ENCODE data around the gene ABHD16A. TPM values are rescaled to one million over a fixed set of nuclear protein-coding genes. Genes with fewer than 3 reads are reported as not detected.

ABHD16A gene
- total RNA-seq, 1 donor = 23.5 TPM

DNA sequence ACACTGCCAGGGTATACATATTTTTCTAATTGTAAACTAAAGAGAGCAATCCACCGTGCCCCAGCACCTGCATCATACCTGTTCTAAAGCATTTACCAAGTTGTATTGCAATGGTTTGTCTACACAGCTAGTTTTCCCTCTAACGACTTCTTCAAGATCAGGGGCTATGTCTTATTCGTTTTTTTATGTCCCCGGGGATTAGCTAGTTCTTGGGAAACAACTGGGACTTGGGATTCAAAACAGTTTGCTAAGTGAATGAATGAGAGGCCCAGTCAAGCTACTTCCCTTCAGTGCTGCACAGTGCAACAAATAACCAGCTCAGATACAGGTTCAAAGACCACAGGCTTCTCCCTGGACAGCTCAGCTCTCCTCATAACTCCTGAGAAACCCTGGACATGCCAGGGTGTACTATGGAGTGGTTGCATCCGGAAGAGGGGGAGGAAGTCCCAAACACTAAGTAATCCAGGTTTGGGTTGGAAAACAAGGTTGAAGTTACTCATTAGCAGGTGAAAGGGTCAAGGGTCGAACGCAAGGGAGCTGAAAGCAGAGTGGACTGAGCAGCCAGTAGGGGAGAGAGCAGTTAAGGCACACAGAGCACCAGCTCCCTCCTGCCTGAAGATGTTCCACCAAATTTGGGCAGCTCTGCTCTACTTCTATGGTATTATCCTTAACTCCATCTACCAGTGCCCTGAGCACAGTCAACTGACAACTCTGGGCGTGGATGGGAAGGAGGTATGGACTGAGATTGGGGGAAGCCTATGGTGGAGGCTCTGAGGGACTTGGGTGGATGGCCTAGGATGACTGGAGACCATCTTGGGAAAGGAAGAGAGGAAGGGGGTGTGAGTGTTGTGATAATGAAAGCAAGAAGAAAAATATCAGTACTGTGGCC, 47.5 kb downstream of the ABHD16A start, which contains the start of gene APOM:
APOM (plus strand) TSS at position 546 of the 889 bp plus-strand sequence; CDS start at position 619, 73 bp downstream.
- DNase-seq (ENCODE audit: low read depth) = no peak
- TF ChIP-seq, protein P1, sequence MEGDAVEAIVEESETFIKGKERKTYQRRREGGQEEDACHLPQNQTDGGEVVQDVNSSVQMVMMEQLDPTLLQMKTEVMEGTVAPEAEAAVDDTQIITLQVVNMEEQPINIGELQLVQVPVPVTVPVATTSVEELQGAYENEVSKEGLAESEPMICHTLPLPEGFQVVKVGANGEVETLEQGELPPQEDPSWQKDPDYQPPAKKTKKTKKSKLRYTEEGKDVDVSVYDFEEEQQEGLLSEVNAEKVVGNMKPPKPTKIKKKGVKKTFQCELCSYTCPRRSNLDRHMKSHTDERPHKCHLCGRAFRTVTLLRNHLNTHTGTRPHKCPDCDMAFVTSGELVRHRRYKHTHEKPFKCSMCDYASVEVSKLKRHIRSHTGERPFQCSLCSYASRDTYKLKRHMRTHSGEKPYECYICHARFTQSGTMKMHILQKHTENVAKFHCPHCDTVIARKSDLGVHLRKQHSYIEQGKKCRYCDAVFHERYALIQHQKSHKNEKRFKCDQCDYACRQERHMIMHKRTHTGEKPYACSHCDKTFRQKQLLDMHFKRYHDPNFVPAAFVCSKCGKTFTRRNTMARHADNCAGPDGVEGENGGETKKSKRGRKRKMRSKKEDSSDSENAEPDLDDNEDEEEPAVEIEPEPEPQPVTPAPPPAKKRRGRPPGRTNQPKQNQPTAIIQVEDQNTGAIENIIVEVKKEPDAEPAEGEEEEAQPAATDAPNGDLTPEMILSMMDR (IDR thresholded peaks at IDR 0.05; ENCODE audit: insufficient read depth, low read length) = no peak
- H3K4me3 ChIP-seq (ENCODE audit: low read depth, low read length) = no peak within 1 kb of the TSS

DNA sequence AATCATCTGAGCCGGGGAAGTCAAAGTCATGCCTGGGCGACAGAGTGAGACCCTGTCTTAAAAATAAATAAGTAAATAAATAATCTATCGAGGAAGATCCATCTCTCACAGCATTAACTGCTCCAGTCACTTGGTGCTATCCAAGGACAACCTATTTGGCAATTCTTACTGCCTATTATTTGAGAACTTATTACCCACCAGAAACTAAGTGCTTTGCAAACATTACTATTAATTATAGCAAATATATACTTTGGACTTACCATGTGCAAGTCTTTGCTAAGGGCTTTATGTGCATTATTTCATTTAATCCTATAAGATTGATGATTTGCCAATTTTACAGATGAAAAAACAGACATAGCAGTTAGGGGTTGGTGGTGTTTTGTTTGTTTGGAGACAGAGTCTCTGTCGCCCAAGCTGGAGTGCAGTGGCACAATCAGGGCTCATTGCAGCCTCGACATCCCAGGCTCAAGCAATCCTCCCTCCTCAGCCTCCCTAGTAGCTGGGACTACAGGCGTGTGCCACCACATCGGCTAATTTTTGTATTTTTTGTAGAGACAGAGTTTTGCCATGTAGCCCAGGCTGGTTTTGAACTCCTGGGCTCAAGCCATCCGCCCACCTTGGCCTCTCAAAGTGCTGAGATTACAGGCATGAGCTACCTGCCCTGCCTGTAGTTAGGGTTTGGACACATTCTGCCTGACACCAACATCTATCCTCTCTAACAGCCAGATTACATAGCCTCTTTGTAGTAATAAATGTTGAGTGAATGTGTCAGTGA, 48.4 kb downstream of the ABHD16A start:
- DNase-seq (ENCODE audit: low read depth) = no peak
- TF ChIP-seq, protein P1 (IDR thresholded peaks at IDR 0.05; ENCODE audit: insufficient read depth, low read length) = no peak
- no peak overlapping the region for H3K4me3 ChIP-seq (ENCODE audit: low read depth, low read length)

DNA sequence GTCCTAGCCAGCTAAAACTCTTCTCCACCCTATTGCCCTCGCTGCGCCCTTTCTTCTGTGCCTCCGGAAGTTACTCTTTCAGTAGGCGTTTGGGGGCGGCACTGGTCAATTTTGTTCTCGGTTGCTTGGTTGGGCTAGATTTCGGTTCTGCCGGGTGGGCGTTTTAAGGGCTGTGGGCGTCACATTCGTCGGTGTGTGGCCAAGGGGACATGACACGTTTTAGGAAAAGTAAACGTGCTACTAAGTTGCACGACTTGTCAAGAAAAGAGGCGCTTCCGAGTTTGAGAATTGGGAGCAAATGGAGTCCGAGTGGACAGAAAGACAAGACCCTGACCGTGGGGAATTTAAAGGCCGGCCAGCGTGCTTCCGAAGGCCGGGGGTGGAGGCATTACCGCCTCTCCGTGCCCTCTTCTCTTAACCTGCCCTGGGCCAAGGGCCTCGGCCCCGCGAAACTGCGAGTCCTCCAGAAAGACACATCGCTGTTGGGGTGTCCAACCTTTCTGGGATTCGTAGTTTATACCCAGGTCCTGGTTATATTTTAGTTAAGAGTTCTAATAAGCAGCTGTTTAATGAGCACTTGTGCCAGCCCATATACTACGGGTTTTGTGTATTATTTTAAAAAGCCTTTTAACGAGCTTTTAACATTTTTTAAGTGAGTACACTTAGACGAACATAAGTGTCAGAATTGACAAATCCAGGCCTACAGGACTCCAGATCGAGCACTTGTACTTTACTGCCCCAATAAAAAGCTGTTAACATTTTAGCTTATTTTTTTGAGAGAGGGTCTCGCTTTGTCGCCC, 50.0 kb downstream of the ABHD16A start:
- TF ChIP-seq, protein P1 (IDR thresholded peaks at IDR 0.05; ENCODE audit: insufficient read depth, low read length) = peak; percentile 9
- no peak for DNase-seq (ENCODE audit: low read depth)
- H3K4me3 ChIP-seq (ENCODE audit: low read depth, low read length) = peak overlapping the region; percentile 90

DNA sequence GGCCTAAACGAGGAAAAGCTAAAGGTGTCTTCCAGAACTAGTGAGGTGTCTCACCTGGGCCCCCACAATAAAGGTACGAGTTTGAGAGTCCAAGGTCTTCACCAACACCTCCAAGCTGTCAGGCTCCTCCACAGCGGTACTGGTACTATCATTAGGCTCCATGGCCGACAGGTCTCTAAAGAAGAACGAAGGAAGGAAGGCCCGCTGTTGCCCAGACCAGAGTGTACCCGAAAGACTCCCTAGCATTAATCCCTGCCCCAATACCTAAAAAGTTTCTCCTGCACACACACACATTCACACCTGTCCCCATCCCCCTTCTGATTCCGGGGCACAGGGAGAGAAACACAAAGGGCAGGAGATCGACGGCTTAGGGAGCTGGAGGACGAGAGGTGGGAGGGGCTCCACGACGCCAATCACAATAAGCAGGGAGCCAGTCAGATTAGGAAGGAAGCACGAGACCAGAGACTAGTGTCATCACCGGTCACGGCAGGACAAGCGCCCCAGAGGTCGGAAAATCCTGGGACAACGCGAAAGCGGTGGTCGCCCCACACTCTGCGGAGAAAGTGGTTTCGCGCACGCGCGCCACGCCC, 51.4 kb downstream of the ABHD16A start:
- TF ChIP-seq, protein P1 (IDR thresholded peaks at IDR 0.05; ENCODE audit: insufficient read depth, low read length) = no peak
- DNase-seq (ENCODE audit: low read depth) = peak; percentile 77
- H3K4me3 ChIP-seq (ENCODE audit: low read depth, low read length) = peak overlapping the region; percentile 90

DNA sequence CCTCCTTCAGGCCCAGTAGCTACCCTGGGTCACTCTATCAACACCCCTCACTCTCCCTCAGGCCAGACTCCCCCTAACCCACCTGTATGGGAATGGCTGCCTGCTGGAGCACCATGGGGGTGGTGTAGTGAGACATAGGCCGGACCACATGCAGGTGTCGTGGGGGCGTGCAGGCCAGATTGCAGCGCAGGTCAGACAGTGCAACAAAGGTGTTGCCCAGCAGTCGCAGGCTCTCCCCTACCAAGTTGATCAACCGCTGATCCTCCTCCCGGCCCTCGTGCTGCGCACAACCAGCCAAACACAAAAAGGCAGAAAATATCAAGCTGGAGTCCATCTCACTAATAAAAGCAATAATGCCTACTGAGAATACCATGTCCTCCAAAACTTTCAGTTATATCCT, 57.8 kb downstream of the ABHD16A start:
- DNase-seq (ENCODE audit: low read depth) = no peak
- no peak overlapping the region for H3K4me3 ChIP-seq (ENCODE audit: low read depth, low read length)
- TF ChIP-seq, protein P1 (IDR thresholded peaks at IDR 0.05; ENCODE audit: insufficient read depth, low read length) = no peak

All from fibroblast of the aortic adventitia (primary cell).